LHCN-M2 (cell line): ENCODE results near the gene GAS2. TPM values are rescaled to one million over a fixed set of nuclear protein-coding genes. Genes with fewer than 3 reads are reported as not detected.

Experiments
- total RNA-seq: library from RNA; depleted of rRNA; stranded (reverse); fragments of >200 nt; gene quantifications from 2 replicates; pipeline ENCODE4 v1.2.3, GENCODE V29; 2014; rRNA removed

The GAS2 gene
- total RNA-seq, 1 experiment from 2014 or later, result 0.40 TPM

Other genes starting within 250 kb of the GAS2 start
- gene FANCF, start 40.8 kb upstream of the GAS2 start, total RNA-seq, result 8.6 and 9.1 TPM in 2 replicates
- gene SVIP, start 163.2 kb downstream of the GAS2 start, total RNA-seq, result 10.2 and 10.6 TPM in 2 replicates
- not detected in 2 replicates for gene CCDC179, start 193.9 kb downstream of the GAS2 start, total RNA-seq